SHP77 (cell line): ENCODE results near the gene ZNF71.

Experiments
- DNase-seq, 2 experiments: peaks; one replicate each; lab custom pipeline; 2025; lab: John Stamatoyannopoulos, UW

ZNF71 gene

GRCh38 chr19:56594783-56595547 lies at the start of gene ZNF71:
TSS of gene ZNF71 (plus strand) at chr19:56595302. CDS start at chr19:56601559, 6,257 bp downstream.
- DNase-seq, result peak; percentile 69 to 84

- no peak for DNase-seq
Observed at GRCh38 chr19:56547535-56547934, 47.6 kb upstream of the ZNF71 start.

DNA sequence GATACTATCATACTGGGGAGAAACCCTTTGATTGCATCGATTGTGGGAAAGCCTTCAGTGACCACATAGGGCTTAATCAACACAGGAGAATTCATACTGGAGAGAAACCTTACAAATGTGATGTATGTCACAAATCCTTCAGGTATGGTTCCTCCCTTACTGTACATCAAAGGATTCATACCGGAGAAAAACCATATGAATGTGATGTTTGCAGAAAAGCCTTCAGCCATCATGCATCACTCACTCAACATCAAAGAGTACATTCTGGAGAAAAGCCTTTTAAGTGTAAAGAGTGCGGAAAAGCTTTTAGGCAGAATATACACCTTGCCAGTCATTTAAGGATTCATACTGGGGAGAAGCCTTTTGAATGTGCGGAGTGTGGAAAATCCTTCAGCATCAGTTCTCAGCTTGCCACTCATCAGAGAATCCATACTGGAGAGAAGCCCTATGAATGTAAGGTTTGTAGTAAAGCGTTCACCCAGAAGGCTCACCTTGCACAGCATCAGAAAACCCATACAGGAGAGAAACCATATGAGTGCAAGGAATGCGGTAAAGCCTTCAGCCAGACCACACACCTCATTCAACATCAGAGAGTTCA lies 40.7 kb upstream of the ZNF71 start:
- DNase-seq, result no peak

- no peak for DNase-seq
Observed at GRCh38 chr19:56562766-56563165, 32.3 kb upstream of the ZNF71 start.

- peak; percentile 41 to 43 for DNase-seq
Observed at GRCh38 chr19:56566904-56567273, 28.2 kb upstream of the ZNF71 start.

GRCh38 chr19:56567274-56568120 lies 27.6 kb upstream of the ZNF71 start, which contains the start of gene ZNF470:
TSS of gene ZNF470 (plus strand) at chr19:56567468. CDS start at chr19:56570312, 2,844 bp downstream.
- peak; percentile 84 to 91 for DNase-seq

DNA sequence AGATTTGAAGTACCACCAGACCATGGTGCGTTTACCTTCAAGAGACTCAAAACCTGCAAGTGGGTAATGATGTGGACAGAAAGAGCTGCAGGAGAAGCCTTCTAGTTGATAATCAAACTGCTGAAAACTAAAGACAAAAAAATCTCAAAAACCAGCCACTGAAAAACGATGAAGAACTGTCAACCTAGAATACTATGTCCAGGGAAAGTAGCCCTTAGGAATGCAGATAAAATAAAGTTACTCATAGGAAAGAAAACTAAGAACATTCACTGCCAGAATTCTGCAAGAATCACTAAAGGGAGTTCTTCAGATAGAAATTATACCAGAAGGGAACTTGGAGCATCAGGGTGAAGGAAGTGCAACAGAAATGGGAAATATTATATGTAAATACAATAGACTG lies 22.5 kb upstream of the ZNF71 start:
- DNase-seq, result no peak

DNA sequence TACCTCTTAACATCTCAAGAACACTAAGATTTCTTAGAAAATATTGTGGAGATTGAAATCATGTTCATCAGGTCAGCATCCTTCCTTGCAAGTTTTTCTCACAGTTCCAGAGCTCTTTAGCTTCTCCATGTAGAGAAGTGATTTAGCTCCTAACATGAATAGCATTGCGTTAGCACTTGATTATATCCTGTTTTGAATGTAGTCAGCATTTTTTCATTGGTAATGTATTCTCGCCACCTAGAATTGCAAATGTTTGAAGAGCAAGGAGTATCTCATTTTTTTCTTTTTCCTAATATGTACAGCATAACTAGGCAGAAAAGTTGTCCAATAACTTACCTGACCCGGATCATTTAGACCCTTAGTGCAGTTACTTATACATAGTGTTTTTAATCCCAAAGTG lies 21.2 kb upstream of the ZNF71 start:
- no peak for DNase-seq

- no peak for DNase-seq
Observed at GRCh38 chr19:56577719-56578602, 17.1 kb upstream of the ZNF71 start.

GRCh38 chr19:56594446-56594782 lies 688 bp upstream of the ZNF71 start:
- no peak for DNase-seq

DNA sequence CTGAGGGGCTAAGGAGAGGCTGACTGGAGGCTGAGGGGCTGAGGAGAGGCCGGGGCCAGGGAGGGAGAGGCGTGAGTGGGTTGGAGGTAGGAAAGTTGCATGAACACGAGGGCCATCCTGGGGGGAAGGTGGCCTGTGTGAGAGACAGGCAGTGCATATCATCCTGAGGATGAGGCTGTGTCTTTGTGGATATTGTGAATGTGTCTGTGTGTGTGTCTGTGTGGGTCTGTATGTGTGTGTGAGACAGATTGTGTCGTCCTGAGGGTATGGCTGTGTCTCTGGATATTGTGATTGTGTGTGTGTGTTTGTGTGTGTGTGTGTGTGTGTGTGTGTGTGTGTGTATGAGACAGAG lies 422 bp downstream of the ZNF71 start:
- no peak for DNase-seq

- no peak for DNase-seq
Observed at GRCh38 chr19:56596676-56597075, 1.6 kb downstream of the ZNF71 start.

DNA sequence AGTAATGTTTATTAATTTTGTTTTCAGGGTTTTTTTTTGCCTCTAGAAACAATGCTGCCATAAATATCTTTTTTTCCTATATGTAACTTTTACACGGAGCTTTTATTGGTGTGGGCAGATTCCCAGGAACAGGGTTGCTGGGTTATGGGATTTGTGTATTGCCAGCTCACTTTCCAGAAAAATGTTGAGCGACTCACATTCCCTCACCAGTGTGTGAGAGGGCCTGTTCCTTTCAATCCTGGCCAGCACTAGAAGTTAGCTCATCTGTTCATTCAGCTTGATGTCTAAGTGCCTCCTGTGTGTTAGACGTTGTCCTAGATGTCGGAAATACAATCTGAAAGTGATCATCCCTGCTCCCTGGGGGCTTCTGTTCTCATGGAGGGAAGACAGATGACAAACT lies 2.6 kb downstream of the ZNF71 start:
- DNase-seq, result no peak

DNA sequence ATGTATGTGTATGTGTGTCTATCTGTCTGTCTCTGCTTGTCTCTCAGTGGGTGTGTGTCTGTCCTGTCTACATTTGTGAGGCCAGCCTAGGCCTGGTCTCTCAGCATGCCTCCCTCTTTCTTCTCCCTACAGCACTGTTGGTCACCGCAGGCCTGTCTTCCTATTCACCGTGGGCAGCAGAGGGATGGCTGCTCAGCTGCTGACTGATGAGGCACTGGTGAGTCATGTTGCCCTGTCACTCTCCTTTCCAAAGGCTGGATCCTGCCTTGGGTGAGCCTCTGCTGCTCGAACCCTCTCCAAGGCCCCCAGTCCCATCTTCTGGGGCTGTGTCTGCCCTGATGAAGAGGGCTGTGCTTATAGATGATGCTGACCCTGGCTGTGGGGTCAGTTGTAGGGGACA lies 6.3 kb downstream of the ZNF71 start:
- no peak for DNase-seq

DNA sequence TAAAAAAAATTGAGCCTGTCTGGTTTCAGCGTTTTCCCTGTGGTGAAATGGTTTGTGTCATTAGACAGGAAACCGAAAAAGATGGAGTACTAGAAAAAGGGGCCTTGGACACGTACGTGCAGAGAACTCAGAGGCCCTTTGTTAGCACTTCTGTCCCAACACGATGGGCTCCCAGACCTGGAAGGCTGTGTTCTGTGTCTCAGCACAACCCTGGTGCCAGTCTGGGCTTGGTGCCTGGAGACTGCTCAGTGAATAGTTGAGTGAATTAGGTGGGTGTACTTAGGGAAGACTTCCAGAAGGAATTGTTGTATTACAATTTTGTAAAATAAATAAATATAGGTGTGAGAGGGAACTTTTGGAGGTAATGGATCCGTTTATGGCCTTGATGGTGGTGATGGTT lies 8.7 kb downstream of the ZNF71 start:
- DNase-seq, result no peak

DNA sequence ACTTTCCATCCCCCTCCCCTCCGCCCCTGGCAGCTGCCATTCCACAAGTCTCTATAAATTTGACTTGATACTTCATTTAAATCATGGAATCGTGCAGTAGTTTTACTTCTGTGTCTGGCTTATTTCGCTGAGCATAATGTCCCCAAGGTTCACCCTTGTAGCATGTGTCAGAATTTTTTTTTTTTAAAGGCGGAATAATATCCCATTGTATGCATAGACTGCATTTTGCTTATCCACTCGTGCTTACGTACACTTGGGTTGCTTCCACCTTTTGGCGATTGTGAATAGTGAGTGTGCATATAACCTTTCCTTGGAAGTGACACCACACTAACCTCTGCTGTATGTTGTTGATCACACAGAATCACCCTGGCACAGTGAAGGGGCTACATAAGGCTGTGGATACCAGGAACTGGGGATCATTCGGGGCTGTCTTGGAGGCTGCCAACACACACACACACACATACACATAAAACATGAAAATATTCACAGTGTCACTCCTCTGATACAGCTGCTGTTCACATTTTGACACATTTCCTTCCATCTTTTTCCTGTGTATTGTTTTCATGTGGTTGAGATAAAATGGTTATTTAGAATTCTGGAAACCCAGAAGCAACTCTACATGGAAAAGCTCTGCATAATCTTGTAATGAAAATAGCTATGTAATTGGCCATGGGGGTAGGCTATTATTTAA lies 13.3 kb downstream of the ZNF71 start:
- no peak for DNase-seq

DNA sequence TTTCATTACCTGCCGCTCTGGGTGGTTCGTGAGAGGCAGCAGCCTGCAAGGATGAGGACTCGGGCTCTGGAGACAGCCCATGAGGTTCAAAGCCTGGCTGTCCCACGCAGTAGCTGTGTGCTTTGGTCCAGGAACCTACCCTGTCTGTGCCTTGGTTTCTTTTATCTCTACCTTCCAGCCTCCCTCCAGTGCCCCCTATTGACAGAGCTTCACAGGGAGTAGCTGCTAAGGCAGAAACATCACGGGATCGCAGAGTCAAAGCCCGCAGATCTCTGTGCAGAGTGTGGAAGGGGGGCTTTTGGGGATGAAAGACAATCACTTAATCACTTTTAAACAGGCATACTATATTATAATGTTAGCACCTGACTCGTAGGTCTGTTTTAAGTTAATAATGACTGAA lies 16.2 kb downstream of the ZNF71 start:
- DNase-seq, result no peak

GRCh38 chr19:56612737-56613136 lies 17.6 kb downstream of the ZNF71 start:
- no peak for DNase-seq

DNA sequence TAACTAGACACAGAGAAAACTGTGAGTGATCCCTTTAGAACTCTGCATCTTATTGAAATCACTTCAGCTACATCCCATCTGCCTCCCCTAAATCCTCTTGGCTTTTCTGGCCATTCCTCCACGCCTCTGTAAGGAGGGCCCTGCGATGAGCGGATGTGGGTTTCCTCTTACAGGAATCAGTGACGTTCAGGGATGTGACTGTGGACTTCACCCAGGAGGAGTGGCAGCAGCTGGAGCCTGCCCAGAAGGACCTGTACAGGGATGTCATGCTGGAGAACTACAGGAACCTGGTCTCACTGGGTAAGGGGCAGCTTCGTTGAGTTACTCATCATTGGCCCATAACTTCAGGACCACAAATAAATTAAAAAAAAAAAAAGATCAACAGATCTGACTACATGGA lies 18.5 kb downstream of the ZNF71 start:
- no peak for DNase-seq

- DNase-seq, result peak; percentile 5 to 29
Observed at GRCh38 chr19:56617531-56617930, 22.4 kb downstream of the ZNF71 start.

- DNase-seq, result no peak
Observed at GRCh38 chr19:56619121-56619520, 24.0 kb downstream of the ZNF71 start.
